ENCODE measurements around the gene CNTD1. TPM values are rescaled to one million over a fixed set of nuclear protein-coding genes. Genes with fewer than 3 reads are reported as not detected.
"Not testable (repeated sequence)": the region's sequence is repeated elsewhere in the genome, so short reads cannot be mapped to it uniquely, and the experiment has no call there.

CNTD1 gene
- polyA plus RNA-seq, 1 donor, result 3.0 TPM

- H3K36me3 ChIP-seq (ENCODE audit: control insufficient read depth, insufficient read depth, low read length); H3K27me3 ChIP-seq (ENCODE audit: control insufficient read depth, insufficient read depth, low read length); H3K27ac ChIP-seq (ENCODE audit: low read length); DNase-seq; H3K4me3 ChIP-seq (ENCODE audit: low read length); H3K9me3 ChIP-seq (ENCODE audit: control insufficient read depth, low read depth, low read length): not testable (repeated sequence)
- no CpG with 5 or more reads among the region's 8 CpGs for WGBS (ENCODE audit: insufficient coverage, low lambda C conversion rate)
- peaks cover 11% of the 10 kb centered on the region for H3K4me1 ChIP-seq (ENCODE audit: control insufficient read depth, insufficient read depth, low read length)
These were observed 57.4 kb downstream of the CNTD1 start for GRCh38 chr17:42856093-42856492.

- H3K27ac ChIP-seq (ENCODE audit: low read length); DNase-seq; H3K27me3 ChIP-seq (ENCODE audit: control insufficient read depth, insufficient read depth, low read length); H3K4me3 ChIP-seq (ENCODE audit: low read length); H3K36me3 ChIP-seq (ENCODE audit: control insufficient read depth, insufficient read depth, low read length); H3K9me3 ChIP-seq (ENCODE audit: control insufficient read depth, low read depth, low read length): not testable (repeated sequence)
- no CpG with 5 or more reads among the region's 8 CpGs for WGBS (ENCODE audit: insufficient coverage, low lambda C conversion rate)
- H3K4me1 ChIP-seq (ENCODE audit: control insufficient read depth, insufficient read depth, low read length), result peaks cover 11% of the 10 kb centered on the region
These were observed 57.9 kb downstream of the CNTD1 start for GRCh38 chr17:42856516-42856915.

GRCh38 chr17:42857389-42857788 is 58.7 kb downstream of the CNTD1 start:
- Histone ChIP-seq H3K4me3 (ENCODE audit: low read length) (no peak overlapping the region), H3K27me3 (ENCODE audit: control insufficient read depth, insufficient read depth, low read length) (no peaks in the 10 kb centered on the region), H3K36me3 (ENCODE audit: control insufficient read depth, insufficient read depth, low read length) (no peaks in the 10 kb centered on the region), H3K9me3 (ENCODE audit: control insufficient read depth, low read depth, low read length) (no peaks in the 10 kb centered on the region), H3K4me1 (ENCODE audit: control insufficient read depth, insufficient read depth, low read length) (peaks cover 11% of the 10 kb centered on the region), H3K27ac (ENCODE audit: low read length) (no peak overlapping the region)
- no CpG with 5 or more reads among the region's 1 CpG for WGBS (ENCODE audit: insufficient coverage, low lambda C conversion rate)
- DNase-seq, result no peak

Other genes starting within 250 kb of the CNTD1 start
- gene HSD17B1, start 245.9 kb upstream of the CNTD1 start, polyA plus RNA-seq, result 2.1 TPM
- gene COASY, start 236.7 kb upstream of the CNTD1 start, polyA plus RNA-seq, result 65.6 TPM
- 52.0 TPM for gene MLX, start 231.8 kb upstream of the CNTD1 start, polyA plus RNA-seq
- 8.6 TPM for gene PSMC3IP, start 221.1 kb upstream of the CNTD1 start, polyA plus RNA-seq
- 36.8 TPM for gene RETREG3, start 189.5 kb upstream of the CNTD1 start, polyA plus RNA-seq
- 40.0 TPM for gene TUBG1, start 189.2 kb upstream of the CNTD1 start, polyA plus RNA-seq
- gene TUBG2, start 139.6 kb upstream of the CNTD1 start, polyA plus RNA-seq, result 16.2 TPM
- gene PLEKHH3, start 121.9 kb upstream of the CNTD1 start, polyA plus RNA-seq, result 9.2 TPM
- gene CCR10, start 117.0 kb upstream of the CNTD1 start, polyA plus RNA-seq, result 1.2 TPM
- 7.5 TPM for gene CNTNAP1, start 116.3 kb upstream of the CNTD1 start, polyA plus RNA-seq
- gene EZH1, start 53.8 kb upstream of the CNTD1 start, polyA plus RNA-seq, result 37.6 TPM
- gene RAMP2, start 37.6 kb upstream of the CNTD1 start, polyA plus RNA-seq, result 45.9 TPM
- 78.1 TPM for gene VPS25, start 25.4 kb upstream of the CNTD1 start, polyA plus RNA-seq
- gene WNK4, start 18.3 kb upstream of the CNTD1 start, polyA plus RNA-seq, result 16.9 TPM
- 107 TPM for gene COA3, start 157 bp upstream of the CNTD1 start, polyA plus RNA-seq
- gene BECN1, start 25.4 kb downstream of the CNTD1 start, polyA plus RNA-seq, result 77.9 TPM
- gene PSME3, start 34.5 kb downstream of the CNTD1 start, polyA plus RNA-seq, result 71.4 TPM
- 1.2 TPM for gene AOC2, start 45.7 kb downstream of the CNTD1 start, polyA plus RNA-seq
- 14.8 TPM for gene AOC3, start 52.3 kb downstream of the CNTD1 start, polyA plus RNA-seq
- gene G6PC1, start 101.9 kb downstream of the CNTD1 start, polyA plus RNA-seq, result 1.5 TPM
- 59.4 TPM for gene AARSD1, start 165.6 kb downstream of the CNTD1 start, polyA plus RNA-seq
- 3.4 TPM for gene PTGES3L, start 181.2 kb downstream of the CNTD1 start, polyA plus RNA-seq
- gene RUNDC1, start 181.7 kb downstream of the CNTD1 start, polyA plus RNA-seq, result 14.2 TPM
- gene RPL27, start 199.6 kb downstream of the CNTD1 start, polyA plus RNA-seq, result 2,151 TPM
- 45.7 TPM for gene IFI35, start 207.9 kb downstream of the CNTD1 start, polyA plus RNA-seq
- 148 TPM for gene VAT1, start 223.5 kb downstream of the CNTD1 start, polyA plus RNA-seq
- 1.8 TPM for gene RND2, start 226.4 kb downstream of the CNTD1 start, polyA plus RNA-seq

All from large intestine (tissue), 3 donors.